ENCODE measurements around the gene LRRC56. TPM values are rescaled to one million over a fixed set of nuclear protein-coding genes. Genes with fewer than 3 reads are reported as not detected.

Gene LRRC56
- total RNA-seq, 2 donors from 2014 or later, result 5.7 to 5.8 TPM

GRCh38 chr11:595400-595799 is 58.1 kb downstream of the LRRC56 start:
- Mint-ChIP-seq H3K27me3 (no peaks in the 10 kb centered on the region), H3K4me1 (peaks cover 15% of the 10 kb centered on the region), H3K36me3 (ENCODE audit: low read depth) (peaks cover 5% of the 10 kb centered on the region), H3K27ac (no peak overlapping the region), H3K4me3 (no peak overlapping the region)
- no peak for ATAC-seq
- no peak for DNase-seq
- H3K9me3 ChIP-seq (ENCODE audit: control insufficient read depth, low read length, poor library complexity, severe bottlenecking), result no peaks in the 10 kb centered on the region

DNA sequence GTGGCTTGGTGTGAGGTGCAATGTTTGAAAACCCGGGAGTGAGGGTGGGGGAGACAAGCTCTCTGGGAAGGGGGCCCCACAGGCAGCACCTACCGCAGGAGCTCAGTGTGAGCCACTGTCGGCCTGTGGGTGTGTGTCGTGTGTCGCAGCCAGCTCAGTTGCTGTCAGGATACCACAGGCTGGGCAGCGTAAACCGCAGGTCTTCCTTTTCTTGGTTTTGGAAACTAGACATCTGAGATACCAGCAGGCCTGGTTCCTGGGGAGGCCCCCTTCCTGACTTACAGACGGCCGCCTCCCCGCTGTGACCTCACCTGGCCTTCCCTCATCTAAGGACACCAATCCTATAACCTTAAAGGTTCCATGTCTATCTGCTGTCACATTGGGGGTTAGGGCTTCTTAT is 59.0 kb downstream of the LRRC56 start:
- Mint-ChIP-seq H3K27ac (peak overlapping the region; percentile 67), H3K36me3 (ENCODE audit: low read depth) (peaks cover 5% of the 10 kb centered on the region), H3K27me3 (no peaks in the 10 kb centered on the region), H3K4me3 (peak overlapping the region; percentile 49), H3K4me1 (peaks cover 15% of the 10 kb centered on the region)
- no peak for DNase-seq
- H3K9me3 ChIP-seq (ENCODE audit: control insufficient read depth, low read length, poor library complexity, severe bottlenecking), result no peaks in the 10 kb centered on the region
- peak; percentile 48 for ATAC-seq

- no peaks in the 10 kb centered on the region for H3K27me3 Mint-ChIP-seq
- peaks cover 14% of the 10 kb centered on the region for H3K4me1 Mint-ChIP-seq
- DNase-seq (no peak), ATAC-seq (peak; percentile 37)
- peak overlapping the region; percentile 67 for H3K27ac Mint-ChIP-seq
- H3K4me3 Mint-ChIP-seq, result no peak overlapping the region
- no peaks in the 10 kb centered on the region for H3K9me3 ChIP-seq (ENCODE audit: control insufficient read depth, low read length, poor library complexity, severe bottlenecking)
- peaks cover 4% of the 10 kb centered on the region for H3K36me3 Mint-ChIP-seq (ENCODE audit: low read depth)
Measured at GRCh38 chr11:597166-597725, 59.9 kb downstream of the LRRC56 start.

GRCh38 chr11:598005-598680 is 60.8 kb downstream of the LRRC56 start:
- ATAC-seq, result no peak
- H3K4me3 Mint-ChIP-seq, result no peak overlapping the region
- peaks cover 13% of the 10 kb centered on the region for H3K4me1 Mint-ChIP-seq
- H3K36me3 Mint-ChIP-seq (ENCODE audit: low read depth), result peaks cover 2% of the 10 kb centered on the region
- H3K9me3 ChIP-seq (ENCODE audit: control insufficient read depth, low read length, poor library complexity, severe bottlenecking), result no peaks in the 10 kb centered on the region
- no peak overlapping the region for H3K27ac Mint-ChIP-seq
- H3K27me3 Mint-ChIP-seq, result no peaks in the 10 kb centered on the region
- no peak for DNase-seq

DNA sequence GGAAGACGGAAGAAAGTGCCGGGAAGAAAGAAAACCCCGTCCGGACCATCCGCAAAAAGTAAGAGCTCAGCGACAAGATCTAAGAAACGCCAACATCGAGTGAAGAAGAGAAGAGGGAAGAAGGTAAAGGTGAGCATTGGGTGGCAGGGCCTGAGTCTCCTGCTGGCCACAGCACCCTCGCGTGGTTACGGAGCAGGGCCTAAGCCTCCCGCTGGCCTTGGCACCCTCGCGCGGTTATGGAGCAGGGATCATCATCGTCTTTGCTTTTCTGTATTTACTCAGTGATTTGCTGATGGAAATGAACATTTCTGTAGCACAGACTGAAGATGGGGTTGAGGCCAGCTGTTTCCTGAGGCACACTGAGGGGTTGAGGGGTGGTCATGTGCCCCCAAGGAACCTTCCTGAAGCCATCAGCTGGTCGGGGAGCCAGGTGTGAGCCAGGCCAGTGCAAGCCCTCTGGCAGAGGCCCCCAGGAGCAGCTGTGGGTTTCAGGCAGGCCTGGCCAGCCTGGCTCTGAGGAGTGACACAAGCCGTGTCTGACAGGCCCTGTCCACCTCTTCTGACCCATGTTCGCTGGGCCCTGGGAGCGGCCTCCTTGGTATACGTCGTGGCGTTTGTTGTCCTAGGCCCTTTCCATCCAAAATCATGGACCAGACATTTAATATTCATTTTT is 64.4 kb downstream of the LRRC56 start:
- H3K4me1 Mint-ChIP-seq, result peaks cover 4% of the 10 kb centered on the region
- DNase-seq (no peak), ATAC-seq (no peak)
- H3K27ac Mint-ChIP-seq, result no peak overlapping the region
- no peaks in the 10 kb centered on the region for H3K27me3 Mint-ChIP-seq
- H3K9me3 ChIP-seq (ENCODE audit: control insufficient read depth, low read length, poor library complexity, severe bottlenecking), result no peaks in the 10 kb centered on the region
- no peaks in the 10 kb centered on the region for H3K36me3 Mint-ChIP-seq (ENCODE audit: low read depth)
- no peak overlapping the region for H3K4me3 Mint-ChIP-seq

DNA sequence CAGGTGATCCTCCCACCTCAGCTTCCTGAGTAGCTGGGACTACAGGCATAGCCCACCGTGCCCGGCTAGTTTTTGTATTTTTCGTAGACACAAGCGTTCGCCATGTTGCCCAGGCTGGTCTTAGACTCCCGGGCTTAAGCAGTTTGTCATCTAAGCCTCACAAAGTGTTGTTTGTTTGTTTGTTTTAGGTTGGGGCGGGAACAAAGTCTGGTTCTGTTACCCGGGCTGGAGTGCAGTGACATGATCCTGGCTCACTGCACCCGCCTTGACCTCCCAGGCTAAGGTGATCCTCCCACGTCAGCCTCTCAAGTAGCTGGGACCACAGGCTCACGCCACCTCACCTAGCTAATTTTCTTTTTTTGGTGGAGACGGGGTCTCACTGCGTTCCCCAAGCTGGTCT is 65.8 kb downstream of the LRRC56 start:
- no peaks in the 10 kb centered on the region for H3K36me3 Mint-ChIP-seq (ENCODE audit: low read depth)
- H3K9me3 ChIP-seq (ENCODE audit: control insufficient read depth, low read length, poor library complexity, severe bottlenecking), result no peaks in the 10 kb centered on the region
- no peaks in the 10 kb centered on the region for H3K4me1 Mint-ChIP-seq
- H3K27me3 Mint-ChIP-seq, result no peaks in the 10 kb centered on the region
- no peak overlapping the region for H3K27ac Mint-ChIP-seq
- no peak overlapping the region for H3K4me3 Mint-ChIP-seq
- DNase-seq (no peak), ATAC-seq (no peak)

Other genes starting within 250 kb of the LRRC56 start
- 100 to 1,000 TPM; 317 to 350 TPM for gene PGGHG, start 248.4 kb upstream of the LRRC56 start, total RNA-seq
- gene IFITM5, start 238.0 kb upstream of the LRRC56 start, total RNA-seq, result not detected
- gene IFITM2, start 229.7 kb upstream of the LRRC56 start, total RNA-seq, result 100 to 1,000 TPM; 550 to 570 TPM
- gene IFITM1, start 223.5 kb upstream of the LRRC56 start, total RNA-seq, result 100 to 1,000 TPM; 344 to 363 TPM
- 10 to 100 TPM in 1 of 2 donors, 1 to 10 TPM in 1; 2.5 to 25.2 TPM for gene IFITM3, start 216.7 kb upstream of the LRRC56 start, total RNA-seq
- gene B4GALNT4, start 168.0 kb upstream of the LRRC56 start, total RNA-seq, result 1 to 10 TPM; 6.0 to 8.6 TPM
- gene PKP3, start 143.3 kb upstream of the LRRC56 start, total RNA-seq, result not detected
- gene SIGIRR, start 122.5 kb upstream of the LRRC56 start, total RNA-seq, result 100 to 1,000 TPM; 353 to 409 TPM
- 100 to 1,000 TPM; 131 to 165 TPM for gene ANO9, start 95.5 kb upstream of the LRRC56 start, total RNA-seq
- gene PTDSS2, start 87.2 kb upstream of the LRRC56 start, total RNA-seq, result 10 to 100 TPM; 21.8 to 24.5 TPM
- gene RNH1, start 30.3 kb upstream of the LRRC56 start, total RNA-seq, result 100 to 1,000 TPM; 108 to 127 TPM
- gene HRAS, start 2.0 kb upstream of the LRRC56 start, total RNA-seq, result 10 to 100 TPM; 31.4 TPM
- gene LMNTD2, start 23.2 kb downstream of the LRRC56 start, total RNA-seq, result 1 to 10 TPM; 3.8 to 6.0 TPM
- gene RASSF7, start 23.4 kb downstream of the LRRC56 start, total RNA-seq, result 10 to 100 TPM; 24.6 to 29.4 TPM
- gene PHRF1, start 38.9 kb downstream of the LRRC56 start, total RNA-seq, result 10 to 100 TPM; 36.7 to 44.8 TPM
- 10 to 100 TPM; 40.3 to 44.0 TPM for gene IRF7, start 78.4 kb downstream of the LRRC56 start, total RNA-seq
- gene CDHR5, start 87.4 kb downstream of the LRRC56 start, total RNA-seq, result not detected
- not detected for gene SCT, start 89.7 kb downstream of the LRRC56 start, total RNA-seq
- under 1 TPM; 0.40 to 0.89 TPM for gene DRD4, start 99.7 kb downstream of the LRRC56 start, total RNA-seq
- gene DEAF1, start 157.7 kb downstream of the LRRC56 start, total RNA-seq, result 10 to 100 TPM; 55.3 to 77.1 TPM
- 10 to 100 TPM; 20.8 to 21.3 TPM for gene TMEM80, start 158.3 kb downstream of the LRRC56 start, total RNA-seq
- gene EPS8L2, start 168.7 kb downstream of the LRRC56 start, total RNA-seq, result 10 to 100 TPM in 1 of 2 donors, 1 to 10 TPM in 1; 6.8 to 11.7 TPM
- 100 to 1,000 TPM in 1 of 2 donors, 10 to 100 TPM in 1; 60.4 to 102 TPM for gene TALDO1, start 209.9 kb downstream of the LRRC56 start, total RNA-seq
- gene GATD1, start 240.0 kb downstream of the LRRC56 start, total RNA-seq, result 10 to 100 TPM; 36.7 to 44.3 TPM

Data from T-helper 17 cell (primary cell).